Measurements from ENCODE around the gene SLC4A5.

Gene SLC4A5

DNA sequence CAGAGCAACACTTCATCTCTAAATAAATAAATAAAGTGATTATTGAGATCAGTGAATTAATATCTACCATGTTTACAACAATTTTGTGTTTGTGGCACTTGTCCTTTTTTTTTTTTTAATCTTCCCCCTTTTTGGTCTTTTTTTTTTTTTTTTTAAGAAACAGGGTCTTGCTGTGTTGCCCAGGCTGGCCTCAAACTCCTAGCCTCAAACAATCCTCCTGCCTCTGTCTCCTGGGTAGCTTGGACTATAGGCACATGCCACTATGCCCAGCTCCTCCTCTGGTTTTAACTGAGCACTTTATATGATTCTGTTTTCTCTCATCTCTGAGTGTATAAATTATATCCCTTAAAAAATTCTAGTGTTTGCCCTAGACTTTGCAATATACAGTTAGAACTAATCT lies 30.3 kb downstream of the SLC4A5 start:
- no peak for DNase-seq (ENCODE audit: low spot score)

DNA sequence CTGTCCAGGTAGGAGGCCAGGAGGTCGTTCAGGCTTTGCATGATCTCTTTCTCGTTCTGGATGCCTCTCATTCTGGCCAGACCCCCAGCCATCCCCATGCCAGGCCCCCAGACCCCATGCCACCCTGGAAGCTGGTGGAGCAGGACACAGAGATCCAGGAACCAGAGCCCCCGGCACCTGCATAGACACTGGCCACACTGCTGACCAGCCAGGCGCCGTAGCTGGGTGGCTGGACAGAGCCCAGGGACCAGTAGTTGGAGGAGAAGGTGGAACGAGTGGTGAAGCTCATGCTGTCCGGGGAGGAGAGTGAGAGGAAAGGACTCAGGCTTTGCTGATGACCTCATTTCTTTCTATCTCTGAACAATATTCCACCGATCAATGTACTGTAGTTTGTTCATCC lies 35.5 kb downstream of the SLC4A5 start:
- DNase-seq (ENCODE audit: low spot score) = no peak

DNA sequence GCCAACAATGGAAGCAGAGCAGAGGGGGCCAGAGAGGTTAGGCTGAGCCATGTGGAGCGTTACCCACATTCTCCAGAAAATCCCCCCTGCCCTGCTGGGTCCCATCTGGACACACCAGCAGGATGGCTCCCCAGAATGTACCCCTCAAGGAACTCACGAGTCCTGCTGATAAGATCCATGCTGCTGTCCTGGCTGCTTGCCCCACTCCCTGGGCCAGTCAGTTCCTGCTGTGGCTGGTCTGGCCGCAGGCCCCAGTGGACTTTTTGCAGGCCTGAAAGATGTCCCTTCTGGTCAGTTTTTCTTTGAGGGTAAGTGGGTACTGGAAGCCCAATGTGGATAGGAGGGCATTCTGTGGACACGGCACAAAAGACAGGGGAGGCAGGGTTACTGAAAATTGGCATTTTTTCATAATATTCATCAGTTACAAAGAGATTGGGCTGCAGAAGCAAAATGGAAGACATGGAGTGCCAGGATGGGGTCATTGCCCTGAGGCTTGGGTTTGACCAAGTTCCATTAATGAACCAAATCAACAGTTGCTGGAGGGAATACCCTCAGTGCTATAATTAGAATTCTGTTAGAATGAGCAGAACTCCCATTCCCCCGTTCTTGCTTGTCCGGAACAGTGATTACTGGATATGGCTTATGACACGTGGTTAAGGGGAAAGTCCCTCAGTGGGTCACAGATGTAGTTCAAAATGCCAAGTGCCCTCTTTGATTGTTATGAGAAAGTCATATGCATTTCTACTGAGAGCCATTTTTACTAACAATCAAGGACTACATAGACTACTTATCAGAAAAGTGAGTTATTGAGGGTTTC lies 38.7 kb downstream of the SLC4A5 start:
- no peak for DNase-seq (ENCODE audit: low spot score)

DNA sequence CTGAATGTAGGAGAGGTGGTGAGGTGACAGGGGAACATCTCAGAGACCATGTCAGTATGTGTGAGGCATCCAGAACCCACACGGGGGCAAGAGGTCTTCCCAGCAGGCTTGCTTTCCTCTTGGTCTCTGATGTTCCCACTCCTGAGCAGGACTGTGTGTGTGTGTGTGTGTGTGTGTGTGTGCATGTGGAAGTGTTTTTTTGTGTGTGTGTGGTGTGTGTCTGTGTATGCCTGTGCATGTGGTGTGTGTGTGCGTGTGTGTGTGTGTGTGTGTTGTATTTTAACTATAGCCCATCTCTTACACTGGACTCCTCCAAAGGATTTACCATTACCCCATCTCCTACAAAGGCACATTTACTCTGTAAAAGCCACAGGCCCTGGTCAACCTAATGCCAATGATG lies 40.4 kb downstream of the SLC4A5 start:
- DNase-seq (ENCODE audit: low spot score) = no peak

DNA sequence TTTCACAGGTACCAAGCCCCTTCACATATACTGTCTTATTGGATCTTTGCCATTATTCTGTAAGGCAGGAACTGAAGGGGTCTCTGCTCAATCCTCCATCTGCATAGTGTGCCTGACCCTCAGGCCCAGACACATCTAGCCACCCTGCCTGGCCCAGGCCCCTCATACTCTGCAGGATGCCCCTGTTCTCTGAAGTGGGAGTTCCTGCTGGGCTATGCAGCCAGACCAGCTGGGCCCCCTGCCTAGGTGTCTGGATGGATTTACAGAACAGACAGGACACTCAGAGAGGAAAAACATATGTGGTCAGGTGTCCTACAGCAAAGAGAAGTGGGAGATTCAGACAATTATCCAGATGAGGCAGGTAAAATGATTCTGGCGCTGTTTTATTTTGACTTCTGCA lies 42.0 kb downstream of the SLC4A5 start:
- no peak for DNase-seq (ENCODE audit: low spot score)

DNA sequence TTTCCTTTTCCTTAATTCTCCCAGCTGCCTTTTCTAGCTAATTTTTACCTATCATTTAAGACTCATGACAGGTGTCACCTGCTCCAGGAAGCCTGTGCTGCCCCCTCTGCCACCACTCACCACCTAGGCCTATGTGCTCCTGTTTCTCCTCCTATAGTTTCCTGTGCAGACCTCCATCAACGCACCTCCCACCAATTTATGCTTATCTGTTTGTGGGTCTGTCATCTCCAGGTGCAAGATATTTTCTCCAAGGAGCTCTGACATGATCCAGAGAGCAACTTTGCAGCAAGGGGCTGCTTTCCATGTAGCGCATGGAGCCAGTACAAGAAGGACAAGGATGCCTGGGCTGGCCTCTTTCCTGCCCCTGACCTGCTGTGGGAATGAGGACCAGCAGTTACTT lies 42.7 kb downstream of the SLC4A5 start:
- DNase-seq (ENCODE audit: low spot score) = no peak

DNA sequence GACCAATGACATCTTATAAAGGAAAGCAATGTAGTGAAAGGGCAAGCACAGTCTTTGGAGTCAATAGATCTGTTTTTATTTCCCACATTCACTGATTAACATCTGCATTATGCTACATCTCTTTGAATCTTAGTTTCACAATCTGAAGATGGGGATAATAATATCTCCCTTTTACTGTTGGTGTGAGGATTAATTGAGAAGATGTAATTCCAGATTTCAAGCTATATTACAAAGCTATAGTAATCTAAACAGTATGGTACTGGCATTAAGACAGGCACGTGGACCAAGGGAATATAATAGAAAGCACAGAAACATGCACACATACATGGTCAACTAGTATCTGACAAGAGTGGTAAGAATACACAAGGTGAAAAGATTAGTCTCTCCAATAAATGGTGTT lies 45.3 kb downstream of the SLC4A5 start:
- DNase-seq (ENCODE audit: low spot score) = no peak

DNA sequence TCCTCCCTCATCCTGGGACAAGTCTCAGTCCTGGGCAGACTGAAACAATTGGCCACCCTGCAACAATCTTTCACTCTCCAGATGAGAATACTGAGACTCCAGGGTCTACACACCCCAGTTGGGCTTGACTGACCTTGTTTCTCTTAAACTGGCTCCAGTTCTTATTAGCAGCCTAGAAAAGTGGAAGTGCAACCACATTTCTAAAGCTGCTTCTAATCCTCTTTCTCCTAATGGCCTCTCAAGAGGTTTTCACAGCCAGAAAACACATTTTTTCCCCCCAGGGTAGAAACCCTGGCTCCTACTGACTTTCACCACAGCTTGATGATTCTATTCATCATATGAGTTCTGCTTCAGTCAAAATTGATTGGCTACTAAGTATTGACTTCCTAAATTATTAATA lies 45.8 kb downstream of the SLC4A5 start:
- no peak for DNase-seq (ENCODE audit: low spot score)

DNA sequence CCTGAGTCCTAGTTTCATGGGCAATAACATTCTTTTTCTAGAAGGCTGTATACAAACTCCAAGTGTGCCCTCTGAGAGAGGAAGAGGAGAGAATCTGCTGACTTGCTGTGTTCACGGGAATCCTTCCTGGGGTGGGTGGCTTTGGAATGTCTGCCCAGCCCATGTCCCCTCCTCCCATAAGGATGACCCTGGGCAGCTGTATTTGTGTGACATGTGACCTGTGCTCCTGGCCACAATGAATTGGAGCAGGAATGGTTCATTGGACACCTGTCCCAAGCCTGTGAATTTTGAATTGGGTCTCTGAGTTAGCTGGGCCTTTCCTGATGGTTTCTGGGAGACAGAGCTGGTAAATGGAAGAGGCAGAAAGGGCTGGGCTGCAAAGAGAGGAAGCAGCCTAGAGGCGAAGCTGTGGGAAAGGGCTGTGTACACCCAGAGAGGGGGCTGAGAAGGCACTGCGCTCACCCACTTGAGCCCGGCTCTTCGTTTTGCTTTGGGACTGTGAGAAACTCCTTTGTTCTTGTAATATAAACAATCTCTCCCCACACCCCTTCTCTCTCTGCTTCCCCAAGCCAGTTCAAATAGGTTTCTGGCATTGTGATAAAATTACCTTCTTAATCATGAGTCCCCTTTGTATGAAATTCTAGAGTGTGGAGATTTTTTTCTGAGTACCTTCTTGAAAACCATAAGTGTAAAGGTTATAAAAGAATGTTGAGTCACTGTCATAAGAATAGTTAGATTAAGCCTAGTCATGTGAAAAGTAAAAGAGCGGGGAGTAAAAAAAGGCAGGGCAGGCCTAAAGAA lies 49.8 kb downstream of the SLC4A5 start:
- DNase-seq (ENCODE audit: low spot score) = no peak

DNA sequence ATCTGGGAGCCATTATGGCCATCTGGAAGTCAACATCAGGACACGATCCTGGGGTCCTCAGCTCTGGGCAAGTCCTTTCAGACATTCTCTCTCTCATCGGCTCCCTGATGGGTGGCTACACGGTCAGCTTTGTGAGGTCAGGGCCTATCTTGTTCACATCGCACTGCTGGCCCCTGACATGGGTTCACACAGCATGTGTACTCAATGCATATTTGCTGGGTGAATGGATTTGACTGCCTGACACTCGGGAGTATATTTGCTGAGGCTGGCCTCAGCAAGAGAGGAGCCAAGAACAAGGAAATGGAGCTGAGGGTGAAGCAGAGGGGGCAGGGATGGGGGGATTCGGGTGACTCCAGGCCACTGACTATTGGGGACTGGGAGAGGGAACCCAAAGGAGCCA lies 50.5 kb downstream of the SLC4A5 start:
- DNase-seq (ENCODE audit: low spot score) = no peak

DNA sequence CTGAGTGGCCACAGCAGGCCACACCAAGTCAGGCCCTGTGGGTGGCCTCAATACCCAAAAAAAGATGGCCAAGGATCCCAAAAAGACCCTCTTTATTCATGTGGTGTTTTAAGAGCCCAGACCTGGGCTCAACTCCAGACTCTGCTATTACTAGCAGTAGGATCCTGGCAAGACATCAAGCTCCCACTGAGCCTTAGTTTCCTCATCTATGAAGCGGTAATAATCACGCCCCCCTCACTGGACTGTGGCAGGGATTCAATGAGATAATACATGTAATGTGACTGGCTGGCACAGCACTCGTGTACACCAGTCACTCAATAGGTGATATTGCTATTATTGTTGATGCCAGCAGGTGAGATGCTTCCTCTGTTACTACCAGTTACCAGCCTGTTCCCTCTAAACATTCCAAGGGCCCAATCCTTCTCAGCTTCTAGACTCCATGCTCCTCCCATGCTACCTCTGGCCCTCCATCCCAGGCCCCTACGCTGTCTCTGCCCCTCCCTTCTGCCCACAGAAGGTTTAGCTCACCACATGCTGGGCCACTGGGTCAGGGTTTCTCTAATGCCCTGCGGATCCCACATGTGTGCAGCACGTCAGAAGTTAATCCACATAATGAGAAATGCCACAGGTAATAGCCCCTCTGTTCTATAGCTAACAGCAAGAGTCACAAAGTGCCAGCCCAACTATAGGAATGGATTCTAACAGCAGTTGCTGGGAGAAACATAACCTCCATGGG lies 51.2 kb downstream of the SLC4A5 start:
- DNase-seq (ENCODE audit: low spot score) = no peak

DNA sequence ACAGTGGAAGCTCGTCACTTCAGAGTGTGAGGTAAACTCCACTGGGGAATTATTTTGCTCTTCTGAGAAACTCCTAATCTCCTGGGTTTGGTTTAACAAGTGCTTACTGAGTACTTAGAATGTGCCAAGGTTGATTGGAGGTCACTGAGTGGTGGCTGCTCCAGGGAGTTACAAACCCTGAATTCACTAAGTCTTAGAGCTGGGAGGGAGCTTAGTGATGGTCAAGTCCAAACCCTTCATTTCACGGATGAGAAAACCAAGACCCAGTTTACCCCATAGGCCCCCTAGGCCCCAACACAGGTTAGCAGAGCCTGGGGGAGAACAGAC lies 52.0 kb downstream of the SLC4A5 start:
- no peak for DNase-seq (ENCODE audit: low spot score)

DNA sequence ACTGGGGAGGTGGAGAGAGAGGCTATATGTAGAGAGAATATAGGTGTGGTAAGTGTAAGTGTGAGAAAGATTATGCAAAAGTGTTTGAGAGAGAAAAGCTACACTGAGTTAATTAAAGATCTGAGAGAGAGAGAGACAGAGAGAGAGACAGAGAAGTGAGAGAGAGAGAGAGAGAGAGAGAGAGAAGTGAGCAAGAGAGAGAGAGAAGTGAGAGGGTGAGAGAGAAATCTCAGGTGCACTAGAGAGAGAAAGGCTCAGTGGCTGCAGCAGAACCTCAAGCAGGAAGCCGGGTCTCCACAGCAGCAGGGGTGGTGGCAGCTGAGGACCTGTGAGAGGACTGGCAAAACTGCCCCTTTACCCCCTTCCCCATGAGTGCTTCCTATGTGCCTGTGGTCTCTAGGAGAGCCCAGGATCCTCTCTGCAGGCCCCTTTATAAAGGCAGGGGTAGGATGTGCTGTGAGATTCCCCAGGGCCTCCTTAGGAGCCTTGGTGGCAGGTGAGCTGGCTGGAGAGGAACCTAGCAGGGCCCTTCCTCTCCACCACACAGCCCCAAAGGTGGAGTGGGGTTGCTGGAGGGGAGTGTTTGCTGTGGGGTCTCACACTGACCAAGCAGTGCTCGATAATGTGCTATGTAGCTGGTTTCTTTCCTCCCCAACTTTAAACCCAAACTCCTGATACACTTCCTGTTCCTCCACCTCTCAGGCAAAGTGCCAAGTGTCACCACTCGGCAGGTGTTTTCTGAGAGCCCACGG lies 52.6 kb downstream of the SLC4A5 start:
- no peak for DNase-seq (ENCODE audit: low spot score)

DNA sequence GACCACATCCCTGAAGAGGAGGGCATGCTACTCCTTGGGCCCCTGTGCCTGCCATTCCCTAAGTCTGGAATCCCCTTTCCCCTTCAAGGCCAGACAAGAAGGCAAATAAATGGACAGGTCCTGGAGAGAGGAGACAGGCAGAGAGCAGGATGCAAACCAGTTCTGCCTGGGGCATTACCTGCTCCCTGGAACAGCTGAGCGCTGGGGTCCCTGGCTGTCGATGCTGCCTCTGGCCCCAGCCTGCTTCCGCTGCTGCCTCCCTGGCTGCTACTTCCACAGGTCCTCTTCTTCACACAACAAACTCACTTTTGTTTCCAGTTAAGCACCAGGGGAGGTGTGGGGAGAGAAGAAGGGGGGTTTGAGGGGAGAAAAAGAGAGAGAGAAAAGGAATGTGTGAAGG lies 53.1 kb downstream of the SLC4A5 start:
- DNase-seq (ENCODE audit: low spot score) = no peak

DNA sequence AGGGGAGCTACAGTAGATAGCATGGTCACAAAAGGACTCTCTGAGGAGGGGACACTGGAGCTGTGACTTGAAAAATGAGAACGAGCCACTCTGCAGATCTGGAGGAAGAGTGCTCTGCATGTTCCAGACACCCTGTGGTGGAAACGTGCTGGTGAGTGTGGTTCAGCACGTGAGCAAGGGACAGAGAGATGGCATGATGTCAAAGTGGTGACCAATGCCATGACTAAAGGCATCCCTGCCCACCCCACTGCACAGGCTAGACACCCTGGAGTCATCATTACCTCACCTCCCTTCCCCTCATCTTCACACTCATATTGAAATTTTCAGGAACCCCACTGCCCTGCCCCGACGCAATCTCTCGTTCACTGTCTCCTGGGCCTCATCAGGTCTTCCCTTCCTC lies 56.5 kb downstream of the SLC4A5 start:
- no peak for DNase-seq (ENCODE audit: low spot score)

DNA sequence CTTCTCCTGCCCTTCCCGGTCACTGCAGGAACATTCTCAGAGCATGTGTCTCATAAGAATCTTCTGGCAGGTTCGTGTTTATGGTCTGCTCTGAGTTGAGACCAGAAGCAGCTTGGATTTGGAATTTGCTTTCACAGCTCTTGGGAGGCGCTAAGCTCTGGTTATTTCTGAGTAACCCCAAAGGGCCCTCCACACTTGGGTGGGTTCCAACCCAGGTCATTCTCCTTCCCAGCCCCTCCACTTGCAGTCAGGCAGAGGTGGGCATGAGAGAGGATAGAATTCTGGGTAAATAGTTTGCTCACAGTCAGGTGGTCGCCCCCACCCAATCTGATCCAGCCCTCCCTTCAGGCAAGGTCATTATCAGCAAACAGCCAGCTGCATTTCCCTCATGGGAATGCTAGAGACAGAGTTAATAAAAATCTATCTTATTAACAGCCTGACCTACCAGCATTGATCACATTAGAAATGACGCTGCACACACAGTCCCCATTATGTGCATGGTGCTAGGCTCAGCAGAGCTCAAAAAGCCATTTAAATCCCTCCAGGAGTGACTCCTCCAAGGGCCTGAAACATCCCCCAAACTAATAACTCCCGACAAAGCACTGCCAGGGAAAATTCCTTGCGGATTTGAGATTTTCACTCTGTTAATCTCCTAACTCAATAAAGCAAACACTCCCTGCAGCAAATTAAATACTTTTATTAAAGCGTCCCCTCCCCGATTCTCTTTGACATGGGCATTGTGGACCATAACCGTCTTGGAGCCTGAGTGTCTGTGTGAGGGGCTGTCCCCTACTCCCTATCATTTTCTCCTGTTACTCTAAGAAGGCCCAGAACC lies 61.9 kb downstream of the SLC4A5 start:
- DNase-seq (ENCODE audit: low spot score) = no peak

DNA sequence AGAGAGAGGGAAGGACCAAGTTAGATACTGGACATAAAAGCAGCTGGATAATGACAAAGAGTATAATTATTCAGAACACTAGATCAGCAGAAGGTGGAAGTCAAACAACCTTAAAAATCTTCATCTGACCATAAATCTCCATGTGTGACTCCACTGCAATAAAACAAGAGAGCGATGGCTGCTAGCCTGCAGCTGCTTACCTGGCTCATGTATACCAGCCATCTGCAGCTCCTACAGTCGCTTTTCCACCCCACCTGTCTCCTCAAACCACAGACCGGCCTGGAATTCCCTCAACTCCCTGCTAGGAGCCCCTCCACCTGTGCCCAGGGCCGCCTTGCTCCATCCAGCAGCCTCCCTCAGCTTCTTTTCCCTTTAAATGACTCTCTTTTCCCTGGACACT lies 64.5 kb downstream of the SLC4A5 start:
- no peak for DNase-seq (ENCODE audit: low spot score)

DNA sequence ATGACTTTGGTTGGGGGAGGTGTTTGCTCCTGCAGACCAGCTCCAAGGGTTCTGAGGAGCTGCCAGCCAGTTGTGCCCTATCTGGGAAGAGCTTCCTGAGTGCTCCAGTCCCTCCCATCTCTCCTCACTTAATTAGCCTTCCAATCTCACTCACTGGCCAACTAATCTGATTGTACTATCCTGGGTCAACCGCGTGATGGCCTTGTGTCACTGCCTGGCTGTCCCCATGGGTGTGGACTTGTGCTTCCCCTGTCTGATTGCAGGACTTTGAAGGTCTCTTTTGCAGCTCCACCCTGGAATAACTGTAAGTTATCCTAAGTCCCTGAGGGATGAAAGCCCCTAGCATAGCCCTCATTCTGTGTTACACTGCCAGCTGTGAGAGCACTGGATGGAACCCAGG lies 65.0 kb downstream of the SLC4A5 start:
- DNase-seq (ENCODE audit: low spot score) = no peak

DNA sequence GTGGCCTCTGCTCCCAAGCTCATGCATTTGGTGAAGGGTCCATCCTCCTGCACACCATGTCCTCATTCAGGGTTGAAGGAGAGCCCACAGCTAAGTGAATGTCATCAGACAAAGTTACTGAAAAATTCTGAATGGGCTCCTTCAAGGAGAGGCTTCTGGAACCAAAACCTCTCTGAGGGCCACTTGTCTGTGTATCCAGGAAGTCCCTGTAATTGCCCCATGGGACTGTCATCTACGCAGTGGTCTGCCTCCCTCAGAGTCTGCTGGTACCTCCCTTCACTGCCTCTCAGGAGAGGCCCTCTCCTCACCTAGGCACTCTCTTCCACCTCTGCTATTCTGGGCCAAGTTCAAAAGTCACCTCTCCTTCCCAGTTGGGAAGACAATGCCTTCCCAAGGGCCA lies 68.0 kb downstream of the SLC4A5 start:
- DNase-seq (ENCODE audit: low spot score) = no peak

DNA sequence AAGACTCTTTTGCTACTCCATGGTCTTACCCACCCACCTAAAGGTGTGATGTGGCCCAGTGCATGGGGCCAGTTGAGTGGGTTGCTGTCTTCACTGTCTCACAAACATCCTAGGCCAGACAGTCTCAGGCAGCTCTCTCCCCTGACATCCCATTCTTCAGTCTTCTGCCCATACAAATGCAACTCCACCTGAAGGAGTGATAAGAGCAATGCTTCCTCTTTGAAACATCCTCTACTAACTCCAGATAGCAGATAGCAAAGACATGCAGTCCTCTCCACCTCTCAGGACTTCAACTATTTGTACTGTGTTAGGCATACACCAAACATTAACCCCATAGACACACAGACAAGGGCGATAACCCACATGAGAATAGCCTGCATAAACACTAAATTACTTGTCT lies 73.5 kb downstream of the SLC4A5 start:
- DNase-seq (ENCODE audit: low spot score) = no peak

DNA sequence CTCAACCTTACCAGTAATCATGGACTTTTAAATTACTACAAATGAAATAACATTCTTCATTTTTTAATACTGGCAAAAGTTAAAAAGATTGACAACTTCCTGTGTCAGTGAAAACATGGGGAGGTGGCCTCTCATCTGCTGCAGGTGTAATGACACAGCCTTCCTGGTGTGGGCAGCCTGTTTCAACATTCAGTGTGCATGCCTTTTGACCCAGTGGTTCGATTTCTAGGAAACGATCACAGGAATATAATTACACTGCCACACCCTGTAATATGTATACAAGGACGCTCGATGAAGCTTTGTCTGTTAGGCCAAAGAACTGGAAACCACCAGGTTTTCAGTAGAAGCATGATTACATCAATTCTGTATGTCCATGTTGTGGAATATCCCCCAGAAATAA lies 76.1 kb downstream of the SLC4A5 start:
- no peak for DNase-seq (ENCODE audit: low spot score)

Measured in Ammon's horn (tissue), 1 donor.